ENCODE results near the gene C1QBP. TPM values are rescaled to one million over a fixed set of nuclear protein-coding genes. Genes with fewer than 3 reads are reported as not detected.

The C1QBP gene, protein sequence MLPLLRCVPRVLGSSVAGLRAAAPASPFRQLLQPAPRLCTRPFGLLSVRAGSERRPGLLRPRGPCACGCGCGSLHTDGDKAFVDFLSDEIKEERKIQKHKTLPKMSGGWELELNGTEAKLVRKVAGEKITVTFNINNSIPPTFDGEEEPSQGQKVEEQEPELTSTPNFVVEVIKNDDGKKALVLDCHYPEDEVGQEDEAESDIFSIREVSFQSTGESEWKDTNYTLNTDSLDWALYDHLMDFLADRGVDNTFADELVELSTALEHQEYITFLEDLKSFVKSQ
- total RNA-seq: 100 to 1,000 TPM; 107 to 184 (median 128) TPM
- 100 to 1,000 TPM; 166 to 472 (median 209) TPM for polyA plus RNA-seq
- long read RNA-seq, donor 1, transcript C1QBP-201 (6 exons, 1,169 nt): major isoform, 178 of 188 reads
- long read RNA-seq, donor 1, partial matches to known transcripts: 1 of 188 reads
- long read RNA-seq, donor 1, other reads (novel, unspliced or antisense): 8 of 188 reads
- long read RNA-seq, donor 2, transcript C1QBP-201 (6 exons, 1,169 nt): major isoform, 308 of 325 reads
- long read RNA-seq, donor 2, partial matches to known transcripts: 0 of 325 reads
- long read RNA-seq, donor 2, other reads (novel, unspliced or antisense): 14 of 325 reads

DNA sequence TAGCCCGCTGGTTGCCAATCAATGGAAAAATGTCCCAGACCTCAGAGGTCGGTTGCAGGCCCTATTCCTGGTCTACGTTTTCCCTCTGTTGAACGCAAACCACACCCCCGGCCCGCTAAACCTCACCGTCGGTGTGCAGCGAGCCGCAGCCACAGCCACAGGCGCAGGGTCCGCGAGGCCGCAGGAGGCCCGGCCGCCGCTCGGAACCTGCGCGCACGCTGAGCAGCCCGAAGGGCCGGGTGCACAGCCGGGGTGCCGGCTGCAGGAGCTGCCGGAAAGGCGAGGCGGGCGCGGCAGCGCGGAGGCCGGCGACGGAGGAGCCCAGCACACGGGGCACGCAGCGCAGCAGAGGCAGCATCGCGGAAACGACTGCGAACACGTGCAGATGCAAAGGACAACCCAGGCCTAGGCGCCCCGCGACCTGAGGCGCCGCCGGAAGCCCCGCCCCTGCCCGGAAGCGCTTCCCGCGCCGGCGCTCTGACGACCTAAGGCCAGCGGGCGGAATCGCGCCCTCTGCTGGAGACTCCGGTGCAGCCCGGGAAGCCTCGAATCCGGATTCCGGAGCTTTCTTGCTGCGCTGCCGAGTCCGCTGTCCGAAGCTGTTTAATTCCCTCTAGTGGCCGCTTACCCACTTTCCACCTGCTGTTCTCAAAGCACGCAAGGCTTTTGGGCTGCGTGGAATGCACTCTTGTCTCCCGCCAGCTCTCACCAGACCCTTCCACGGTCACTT is at the start of gene C1QBP:
C1QBP (minus strand) TSS at position 440 of the 730 bp plus-strand sequence; CDS start at position 358, 82 bp downstream.
- H3K27me3 ChIP-seq (ENCODE audit: insufficient read depth in 3 of 3, low read length in 2 of 3): no peaks in the 10 kb centered on the region
- intact Hi-C loops (cut with DNase I): loop anchor here (1.0 to 10.0 kb wide), 2 partner anchors 184 to 190 kb away; no protein-coding TSS in a partner anchor
- peak within 1 kb of the TSS; percentile 84 for H3K27ac ChIP-seq
- DNase-seq: peak; percentile 93 to 95
- 0 to 1% (median 0%) methylated on average over 60 to 75 of the region's 75 CpGs for WGBS, 3 donors
- H3K36me3 ChIP-seq (ENCODE audit: insufficient read depth in 1 of 2, low read depth in 1 of 2): peaks cover 15 to 63% of the 10 kb centered on the region in 2 donors
- H3K4me1 ChIP-seq: peaks cover 6% of the 10 kb centered on the region
- TF ChIP-seq, protein P1, sequence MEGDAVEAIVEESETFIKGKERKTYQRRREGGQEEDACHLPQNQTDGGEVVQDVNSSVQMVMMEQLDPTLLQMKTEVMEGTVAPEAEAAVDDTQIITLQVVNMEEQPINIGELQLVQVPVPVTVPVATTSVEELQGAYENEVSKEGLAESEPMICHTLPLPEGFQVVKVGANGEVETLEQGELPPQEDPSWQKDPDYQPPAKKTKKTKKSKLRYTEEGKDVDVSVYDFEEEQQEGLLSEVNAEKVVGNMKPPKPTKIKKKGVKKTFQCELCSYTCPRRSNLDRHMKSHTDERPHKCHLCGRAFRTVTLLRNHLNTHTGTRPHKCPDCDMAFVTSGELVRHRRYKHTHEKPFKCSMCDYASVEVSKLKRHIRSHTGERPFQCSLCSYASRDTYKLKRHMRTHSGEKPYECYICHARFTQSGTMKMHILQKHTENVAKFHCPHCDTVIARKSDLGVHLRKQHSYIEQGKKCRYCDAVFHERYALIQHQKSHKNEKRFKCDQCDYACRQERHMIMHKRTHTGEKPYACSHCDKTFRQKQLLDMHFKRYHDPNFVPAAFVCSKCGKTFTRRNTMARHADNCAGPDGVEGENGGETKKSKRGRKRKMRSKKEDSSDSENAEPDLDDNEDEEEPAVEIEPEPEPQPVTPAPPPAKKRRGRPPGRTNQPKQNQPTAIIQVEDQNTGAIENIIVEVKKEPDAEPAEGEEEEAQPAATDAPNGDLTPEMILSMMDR (IDR thresholded peaks at IDR 0.05): peak; percentile 99
- peak within 1 kb of the TSS; percentile 90 for H3K4me3 ChIP-seq
- no peaks in the 10 kb centered on the region for H3K9me3 ChIP-seq
- ATAC-seq: peak; percentile 95 to 98 (median 96)

DNA sequence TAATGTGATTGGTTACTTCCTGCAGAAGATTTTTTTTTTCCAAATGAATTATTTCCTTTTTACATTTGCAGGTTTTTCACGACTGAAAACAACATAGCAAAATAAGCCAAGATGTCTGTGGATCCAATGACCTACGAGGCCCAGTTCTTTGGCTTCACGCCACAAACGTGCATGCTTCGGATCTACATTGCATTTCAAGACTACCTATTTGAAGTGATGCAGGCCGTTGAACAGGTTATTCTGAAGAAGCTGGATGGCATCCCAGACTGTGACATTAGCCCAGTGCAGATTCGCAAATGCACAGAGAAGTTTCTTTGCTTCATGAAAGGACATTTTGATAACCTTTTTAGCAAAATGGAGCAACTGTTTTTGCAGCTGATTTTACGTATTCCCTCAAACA is 49.8 kb upstream of the C1QBP start:
- WGBS, 3 donors: 64 to 73% (median 68%) methylated on average over 8 of the region's 8 CpGs
- intact Hi-C loops (cut with DNase I): loop anchor here in 1 of 2 donors (5.0 kb wide), 1 partner anchor 34 kb away; no protein-coding TSS in a partner anchor
- Histone ChIP-seq H3K4me1 (peaks cover 18% of the 10 kb centered on the region), H3K36me3 (ENCODE audit: insufficient read depth in 1 of 2, low read depth in 1 of 2) (peaks cover 5 to 48% of the 10 kb centered on the region in 2 donors), H3K27me3 (ENCODE audit: insufficient read depth in 3 of 3, low read length in 2 of 3) (no peaks in the 10 kb centered on the region), H3K4me3 (no peak overlapping the region), H3K27ac (no peak overlapping the region), H3K9me3 (no peaks in the 10 kb centered on the region)
- ATAC-seq: no peak
- TF ChIP-seq, protein P1 (IDR thresholded peaks at IDR 0.05): no peak
- DNase-seq: no peak

DNA sequence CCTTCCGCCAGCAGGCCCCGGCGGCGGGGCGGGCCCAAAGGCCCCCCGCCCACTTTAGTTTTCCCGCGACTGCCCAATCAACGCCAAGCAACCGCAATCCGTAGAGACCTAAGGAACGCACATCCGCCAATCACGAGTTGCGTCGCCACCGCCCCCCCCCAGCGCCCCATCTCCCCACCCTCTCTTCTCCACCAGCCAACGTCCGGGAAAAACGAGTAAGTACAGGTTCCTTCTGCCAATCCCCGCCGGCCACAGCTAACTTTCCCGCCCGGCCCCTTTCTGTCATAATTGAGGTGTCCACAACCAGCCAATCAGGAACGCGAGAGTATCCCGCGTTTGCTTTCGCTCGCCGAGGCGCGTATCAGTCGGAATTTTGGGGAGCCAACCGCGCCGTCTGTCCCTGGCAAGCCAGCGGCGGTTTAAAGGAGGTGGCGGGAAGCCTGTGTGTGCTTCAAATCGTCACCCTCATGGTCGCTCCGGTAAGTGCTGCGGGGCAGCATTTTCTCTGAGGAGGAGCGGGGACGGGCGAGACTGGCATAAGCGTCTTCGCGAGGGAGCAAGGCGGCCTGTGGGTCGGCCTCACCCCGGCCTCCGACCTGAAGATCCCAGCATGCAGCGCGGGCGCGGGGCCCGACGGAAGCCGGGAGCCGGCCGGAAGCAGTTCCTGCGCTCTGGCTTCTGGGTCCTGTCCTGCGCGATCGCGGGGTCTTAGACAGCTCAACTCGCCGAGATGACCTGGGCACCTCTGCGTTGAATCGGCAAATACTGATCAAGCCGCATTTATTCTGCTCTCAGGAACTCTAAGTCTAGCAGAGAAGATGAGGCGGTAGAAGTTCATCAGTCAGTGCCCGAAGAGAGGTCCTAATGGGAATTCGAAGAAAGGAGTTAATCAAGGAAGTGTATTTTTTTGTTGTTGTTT is 47.5 kb upstream of the C1QBP start, which contains the start of gene MIS12:
MIS12 (plus strand) TSS at position 361 of the 919 bp plus-strand sequence. CDS start 2,297 bp downstream, outside the sequence.
- TF ChIP-seq, protein P1 (IDR thresholded peaks at IDR 0.05): no peak
- Histone ChIP-seq H3K4me1 (peaks cover 18% of the 10 kb centered on the region), H3K4me3 (peak within 1 kb of the TSS; percentile 85), H3K27me3 (ENCODE audit: insufficient read depth in 3 of 3, low read length in 2 of 3) (no peaks in the 10 kb centered on the region), H3K9me3 (no peaks in the 10 kb centered on the region), H3K36me3 (ENCODE audit: insufficient read depth in 1 of 2, low read depth in 1 of 2) (peaks cover 12 to 71% of the 10 kb centered on the region in 2 donors), H3K27ac (peak within 1 kb of the TSS; percentile 98)
- DNase-seq (peak; percentile 98 to 99), ATAC-seq (peak; percentile 94 to 97 (median 94))
- WGBS, 3 donors: 0 to 1% (median 0%) methylated on average over 75 to 77 of the region's 77 CpGs
- intact Hi-C loops (cut with DNase I): loop anchor here (2.0 to 5.0 kb wide), 3 partner anchors 18 to 40 kb away; partner anchors contain the start of gene DHX33 (in 1 of the 2)
